ENCODE results near the gene TMEM63A. TPM values are rescaled to one million over a fixed set of nuclear protein-coding genes. Genes with fewer than 3 reads are reported as not detected.
"Not testable (repeated sequence)": the region's sequence is repeated elsewhere in the genome, so short reads cannot be mapped to it uniquely, and the experiment has no call there.

The TMEM63A gene
- total RNA-seq, 1 experiment from 2014 or later, result 31.4 TPM

GRCh38 chr1:225888898-225889601, 6.9 kb upstream of the TMEM63A start, which contains the start of gene LEFTY1:
LEFTY1 (minus strand) TSS chr1:225889146; CDS start chr1:225889066, 80 bp downstream.
- no peak for DNase-seq (ENCODE audit: low read depth, low spot score)
- Histone ChIP-seq H3K27me3 (ENCODE audit: control insufficient read depth, insufficient read depth, low read length) (no peaks in the 10 kb centered on the region), H3K27ac (ENCODE audit: low read length) (no peak within 1 kb of the TSS), H3K36me3 (ENCODE audit: control insufficient read depth, insufficient read depth, low read length) (no peaks in the 10 kb centered on the region), H3K9me3 (ENCODE audit: control insufficient read depth, insufficient read depth, low read depth, low read length) (no peaks in the 10 kb centered on the region), H3K4me1 (ENCODE audit: control insufficient read depth, insufficient read depth, low read length) (peaks cover 4% of the 10 kb centered on the region; the same call in 1 of the 2 replicates), H3K4me3 (ENCODE audit: low read depth in 2 of 2, low read length in 2 of 2) (no peak within 1 kb of the TSS)
- intact Hi-C loops (cut with micrococcal nuclease; ENCODE audit: unreplicated experiment), result no loop called here
- BruUV-seq (replicated peaks), result no TSS peak
- ChIA-PET CTCF (no interaction called here), POLR2A (no interaction called here)
- TF ChIP-seq POLR2AphosphoS5 (IDR thresholded peaks at IDR 0.05; ENCODE audit: low read depth, low read length) (no peak), SIN3A (IDR thresholded peaks at IDR 0.05; ENCODE audit: borderline replicate concordance, insufficient read depth, low read depth, low read length) (no peak), REST (IDR thresholded peaks at IDR 0.05; ENCODE audit: insufficient read depth in 1 of 2, low read depth in 2 of 2, low read length in 1 of 2) (no peak)
- no peak for ATAC-seq
- in situ Hi-C loops (cut with HindIII; ENCODE audit: low pct_unique_long_range_greater_than_20kb, low sequenced_read_pairs), result no loop called here

GRCh38 chr1:225888289-225888897, 6.2 kb upstream of the TMEM63A start:
- Histone ChIP-seq H3K4me1 (ENCODE audit: control insufficient read depth, insufficient read depth, low read length) (peaks cover 4% of the 10 kb centered on the region; the same call in 1 of the 2 replicates), H3K27me3 (ENCODE audit: control insufficient read depth, insufficient read depth, low read length) (no peaks in the 10 kb centered on the region), H3K9me3 (ENCODE audit: control insufficient read depth, insufficient read depth, low read depth, low read length) (no peaks in the 10 kb centered on the region), H3K36me3 (ENCODE audit: control insufficient read depth, insufficient read depth, low read length) (no peaks in the 10 kb centered on the region), H3K4me3 (ENCODE audit: low read depth in 2 of 2, low read length in 2 of 2) (no peak overlapping the region), H3K27ac (ENCODE audit: low read length) (no peak overlapping the region)
- ATAC-seq, result 0 out of 2 replicates have a peak, but pooled peaks have one; percentile 21
- intact Hi-C loops (cut with micrococcal nuclease; ENCODE audit: unreplicated experiment), result no loop called here
- ChIA-PET POLR2A (no interaction called here), CTCF (no interaction called here)
- no peak for TF ChIP-seq POLR2AphosphoS5 (IDR thresholded peaks at IDR 0.05; ENCODE audit: low read depth, low read length)
- no peak for TF ChIP-seq CTCF (IDR thresholded peaks at IDR 0.05)
- no peak for TF ChIP-seq REST (IDR thresholded peaks at IDR 0.05; ENCODE audit: insufficient read depth in 1 of 2, low read depth in 2 of 2, low read length in 1 of 2)
- TF ChIP-seq TCF7L2 (IDR thresholded peaks at IDR 0.05; ENCODE audit: low read depth, low read length), result no peak
- TF ChIP-seq SIN3A (IDR thresholded peaks at IDR 0.05; ENCODE audit: borderline replicate concordance, insufficient read depth, low read depth, low read length), result no peak
- in situ Hi-C loops (cut with HindIII; ENCODE audit: low pct_unique_long_range_greater_than_20kb, low sequenced_read_pairs), result no loop called here
- BruUV-seq (replicated peaks), result no TSS peak
- no peak for DNase-seq (ENCODE audit: low read depth, low spot score)

DNA sequence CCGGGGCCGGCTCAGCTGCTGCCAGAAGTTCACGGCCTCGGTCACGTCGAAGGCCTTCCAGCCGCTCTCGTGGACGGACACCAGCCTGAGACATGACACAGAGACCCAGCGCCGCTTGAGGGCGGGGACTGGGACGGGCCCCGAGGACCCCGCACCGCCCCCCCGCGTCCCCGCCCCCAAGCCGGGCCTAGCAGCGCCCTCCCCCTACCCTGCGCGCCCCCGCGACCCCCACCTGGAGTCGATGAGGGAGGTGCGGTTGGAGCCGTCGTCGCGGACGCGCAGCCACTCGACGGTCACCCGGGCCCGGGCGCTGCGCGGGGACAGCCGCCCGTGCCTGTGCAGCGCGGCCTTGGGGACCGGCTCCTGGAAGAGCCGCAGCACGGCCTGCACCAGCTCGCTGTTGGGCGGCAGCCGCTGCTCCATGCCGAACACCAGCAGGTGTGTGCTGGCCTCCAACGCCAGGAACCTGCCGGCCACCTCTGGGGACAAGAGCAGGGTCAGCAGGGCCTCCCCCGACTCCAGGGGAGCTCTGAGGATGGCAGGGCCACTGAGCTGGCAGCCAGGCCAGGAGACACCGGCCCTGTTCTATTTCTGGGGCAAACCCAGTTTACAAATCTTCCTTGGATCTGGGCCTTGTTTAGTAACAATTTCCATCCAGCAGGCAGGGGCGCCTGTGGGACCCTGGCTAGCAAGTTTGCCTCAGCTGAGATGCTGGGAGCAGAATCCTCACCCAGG, 5.5 kb upstream of the TMEM63A start:
- in situ Hi-C loops (cut with HindIII; ENCODE audit: low pct_unique_long_range_greater_than_20kb, low sequenced_read_pairs); H3K4me1 ChIP-seq (ENCODE audit: control insufficient read depth, insufficient read depth, low read length); H3K4me3 ChIP-seq (ENCODE audit: low read depth in 2 of 2, low read length in 2 of 2); H3K27me3 ChIP-seq (ENCODE audit: control insufficient read depth, insufficient read depth, low read length); POLR2A ChIA-PET; H3K9me3 ChIP-seq (ENCODE audit: control insufficient read depth, insufficient read depth, low read depth, low read length); ATAC-seq; CTCF ChIA-PET; intact Hi-C loops (cut with micrococcal nuclease; ENCODE audit: unreplicated experiment); BruUV-seq (replicated peaks); H3K27ac ChIP-seq (ENCODE audit: low read length); DNase-seq (ENCODE audit: low read depth, low spot score); H3K36me3 ChIP-seq (ENCODE audit: control insufficient read depth, insufficient read depth, low read length): not testable (repeated sequence)

All from Panc1 (cell line).